CD14-positive monocyte (primary cell): ENCODE data around the gene DCAF12. TPM values are rescaled to one million over a fixed set of nuclear protein-coding genes. Genes with fewer than 3 reads are reported as not detected.

Source experiments
- DNase-seq, 3 donors: peaks; one replicate each; pipeline ENCODE4 v3.0.0-alpha.2; 2011 to 2022
- H2AFZ ChIP-seq: 2 replicates; pipeline ENCODE4 v1.6.0; 2012; ENCODE audit warnings: mild to moderate bottlenecking, low read depth, low read length, inconsistent platforms; ENCODE audit not compliant: insufficient read depth, poor library complexity, severe bottlenecking
- H3K27ac ChIP-seq, 2 donors: 1 replicate in 1 of 2; 2 replicates in 1 of 2; pipeline ENCODE4 v1.5.1; 2012 to 2013; ENCODE audit warnings: low read length in 2 of 2, control low read depth in 1 of 2, inconsistent platforms in 1 of 2, low read depth in 1 of 2, mild to moderate bottlenecking in 1 of 2
- H3K27me3 ChIP-seq, 2 donors: one replicate each; pipeline versions ENCODE4 v1.6.0 to v1.6.1; 2011 to 2013; ENCODE audit warnings: low read length in 2 of 2; ENCODE audit not compliant: control insufficient read depth in 2 of 2, insufficient read depth in 2 of 2
- H3K36me3 ChIP-seq, 2 donors: replicated peaks in 1 of 2; 1 replicate in 1 of 2; 2 replicates in 1 of 2; pipeline versions ENCODE4 v1.5.1 to v1.6.1; 2012 to 2013; ENCODE audit warnings: low read length in 2 of 2, control low read depth in 1 of 2, inconsistent platforms in 1 of 2, mild to moderate bottlenecking in 1 of 2; ENCODE audit not compliant: insufficient read depth in 2 of 2, control insufficient read depth in 1 of 2
- H3K4me1 ChIP-seq, 2 donors: 1 replicate in 1 of 2; 2 replicates in 1 of 2; pipeline versions ENCODE4 v1.5.1 to v1.6.1; 2012 to 2013; ENCODE audit warnings: low read length in 2 of 2, control low read depth in 1 of 2, inconsistent platforms in 1 of 2, mild to moderate bottlenecking in 1 of 2, moderate library complexity in 1 of 2; ENCODE audit not compliant: insufficient read depth in 2 of 2, control insufficient read depth in 1 of 2
- H3K4me2 ChIP-seq: replicated peaks from 2 replicates; pipeline ENCODE3; 2012; ENCODE audit warnings: low read length, moderate library complexity, mild to moderate bottlenecking; ENCODE audit not compliant: poor library complexity, severe bottlenecking; ENCODE audit errors: extremely low read depth
- H3K4me3 ChIP-seq, 3 experiments: fragments of 200-600 bp in 1 of 3; sonication (generic) in 1 of 3; replicated peaks in 1 of 3; 1 replicate in 2 of 3; 2 replicates in 1 of 3; pipeline ENCODE4 v1.5.1; 2011 to 2013; ENCODE audit warnings: low read length in 3 of 3, mild to moderate bottlenecking in 3 of 3, control low read depth in 2 of 3, low read depth in 2 of 3, inconsistent platforms in 1 of 3, moderate library complexity in 1 of 3
- H3K79me2 ChIP-seq: 2 replicates; pipeline ENCODE4 v1.6.0; 2012; ENCODE audit warnings: mild to moderate bottlenecking, control low read depth, inconsistent platforms, low read length, moderate library complexity; ENCODE audit not compliant: insufficient read depth
- H3K9ac ChIP-seq: 2 replicates; pipeline ENCODE4 v1.6.0; 2017; ENCODE audit warnings: low read length, mild to moderate bottlenecking; ENCODE audit not compliant: insufficient read depth, poor library complexity, severe bottlenecking
- H3K9me3 ChIP-seq, 2 donors: replicated peaks in 1 of 2; 1 replicate in 1 of 2; 2 replicates in 1 of 2; pipeline versions ENCODE4 v1.5.1 to v1.6.1; 2012 to 2013; ENCODE audit warnings: low read length in 2 of 2, control low read depth in 1 of 2; ENCODE audit not compliant: control insufficient read depth in 1 of 2, insufficient read depth in 1 of 2
- H4K20me1 ChIP-seq: 2 replicates; pipeline ENCODE4 v1.6.0; 2012; ENCODE audit warnings: mild to moderate bottlenecking, low read length, control low read depth, moderate library complexity; ENCODE audit not compliant: insufficient read depth
- H3K27ac Mint-ChIP-seq, 7 donors: one replicate each; pipeline ENCODE4 v1.8.0; 2020; ENCODE audit warnings: mild to moderate bottlenecking in 7 of 7, mixed read lengths in 7 of 7, moderate library complexity in 6 of 7, inconsistent platforms in 2 of 7
- H3K27me3 Mint-ChIP-seq, 3 donors: one replicate each; pipeline ENCODE4 v1.8.0; 2021 to 2022; ENCODE audit warnings: low read depth in 3 of 3, mild to moderate bottlenecking in 3 of 3, mixed read lengths in 3 of 3, moderate library complexity in 3 of 3, inconsistent platforms in 1 of 3
- H3K36me3 Mint-ChIP-seq, 2 donors: one replicate each; pipeline ENCODE4 v1.8.0; 2020; ENCODE audit warnings: mixed read lengths in 2 of 2, inconsistent platforms in 1 of 2, mild to moderate bottlenecking in 1 of 2
- H3K4me1 Mint-ChIP-seq: one replicate; pipeline ENCODE4 v1.8.0; 2020; ENCODE audit warnings: mild to moderate bottlenecking, mixed read lengths
- H3K4me3 Mint-ChIP-seq, 2 donors: one replicate each; pipeline ENCODE4 v1.8.0; 2020; ENCODE audit warnings: mild to moderate bottlenecking in 2 of 2, mixed read lengths in 2 of 2, moderate library complexity in 1 of 2
- H3K9me3 Mint-ChIP-seq, 7 donors: one replicate each; pipeline ENCODE4 v1.8.0; 2020 to 2022; ENCODE audit warnings: mixed read lengths in 7 of 7, mild to moderate bottlenecking in 6 of 7, moderate library complexity in 6 of 7, inconsistent platforms in 2 of 7
- CTCF ChIP-seq: fragments of 200-600 bp; IDR thresholded peaks from one replicate; pipeline ENCODE4 v1.8.0; 2022; ENCODE audit warnings: antibody characterized with exemption, mild to moderate bottlenecking
- WGBS: methylation state at CpG from one replicate; pipeline ENCODE4 v1.1.5; 2013; ENCODE audit warnings: missing lambda C conversion rate; ENCODE audit not compliant: insufficient coverage; 5-methylcytosine and 5-hydroxymethylcytosine counted together
- intact Hi-C, 2 donors: fragments of 100-400 bp; cut with micrococcal nuclease; formaldehyde crosslinking; loops; one replicate each; pipeline versions ENCODE4 v1.15.0 to v1.15.1; 2023
- polyA plus RNA-seq, 3 donors: library from polyadenylated mRNA; depleted of rRNA in 1 of 3; unstranded in 2 of 3; stranded (reverse) in 1 of 3; fragments of 300-500 nt in 2 of 3; fragments of >200 nt in 1 of 3; fragmentation: Illumina TruSeq in 2 of 3; gene quantifications; 1 replicate in 2 of 3; 2 replicates in 1 of 3; pipeline ENCODE4 v1.2.3, GENCODE V29; 2012 to 2021

The DCAF12 gene
- polyA plus RNA-seq, 3 donors = 14.6 to 35.5 (median 22.4) TPM

- H3K4me2 ChIP-seq = no peak overlapping the region
Measured at GRCh38 chr9:34079181-34079580, 47.3 kb downstream of the DCAF12 start.

GRCh38 chr9:34072868-34073590 lies 53.5 kb downstream of the DCAF12 start:
- Histone ChIP-seq H4K20me1 (no peaks in the 10 kb centered on the region), H3K79me2 (no peaks in the 10 kb centered on the region), H3K9me3 (no peaks in the 10 kb centered on the region), H3K4me2 (no peak overlapping the region), H3K4me3 (no peak overlapping the region), H2AFZ (no peak overlapping the region), H3K36me3 (no peaks in the 10 kb centered on the region), H3K27me3 (no peaks in the 10 kb centered on the region), H3K9ac (no peak overlapping the region), H3K27ac (no peak overlapping the region), H3K4me1 (no peaks in the 10 kb centered on the region)
- Mint-ChIP-seq H3K27me3 (peaks cover 0 to 4% (median 0%) of the 10 kb centered on the region in 3 donors), H3K36me3 (no peaks in the 10 kb centered on the region), H3K4me3 (no peak overlapping the region), H3K27ac (peak overlapping the region in 1 of 7 donors; percentile 32), H3K9me3 (peaks cover 0 to 2% (median 0%) of the 10 kb centered on the region in 7 donors), H3K4me1 (no peaks in the 10 kb centered on the region)
- intact Hi-C loops = no loop called here
- no peak for DNase-seq
- TF ChIP-seq CTCF = no peak
- 98% methylated on average over 4 of the region's 5 CpGs for WGBS

More at GRCh38 chr9:34079181-34079580, 47.3 kb downstream of the DCAF12 start:
- no peak for TF ChIP-seq CTCF
- no peaks in the 10 kb centered on the region for H4K20me1 ChIP-seq
- intact Hi-C loops = no loop called here
- H3K27ac ChIP-seq = no peak overlapping the region
- H3K4me3 Mint-ChIP-seq = no peak overlapping the region
- no peaks in the 10 kb centered on the region for H3K27me3 Mint-ChIP-seq
- no peaks in the 10 kb centered on the region for H3K4me1 Mint-ChIP-seq
- 85% methylated on average over 1 of the region's 2 CpGs for WGBS
- H3K27ac Mint-ChIP-seq = no peak overlapping the region
- no peaks in the 10 kb centered on the region for H3K9me3 ChIP-seq
- H3K4me3 ChIP-seq = no peak overlapping the region
- DNase-seq = no peak
- H2AFZ ChIP-seq = no peak overlapping the region
- no peak overlapping the region for H3K9ac ChIP-seq
- H3K27me3 ChIP-seq = no peaks in the 10 kb centered on the region
- H3K9me3 Mint-ChIP-seq = peaks cover 0 to 2% (median 0%) of the 10 kb centered on the region in 7 donors
- peaks cover 0 to 5% of the 10 kb centered on the region in 2 donors for H3K36me3 ChIP-seq
- H3K36me3 Mint-ChIP-seq = peaks cover 2% of the 10 kb centered on the region in 2 donors
- no peaks in the 10 kb centered on the region for H3K79me2 ChIP-seq
- no peaks in the 10 kb centered on the region for H3K4me1 ChIP-seq
